Right lung (tissue), 5 donors: ENCODE data around the gene HOXB2. TPM values are rescaled to one million over a fixed set of nuclear protein-coding genes. Genes with fewer than 3 reads are reported as not detected.
A peak's percentile ranks its signal among the peaks of the same experiment; 100 is the strongest.

ENCODE experiments used
- DNase-seq, 2 donors: peaks; one replicate each; pipeline ENCODE4 v3.0.0-alpha.2; 2013
- polyA plus RNA-seq, 5 donors: library from polyadenylated mRNA; unstranded; fragments of 120-200 nt; gene quantifications; one replicate each; pipeline versions ENCODE4 v1.2.1 to v1.2.3, GENCODE V29; 2013; ENCODE audit warnings: inconsistent platforms in 1 of 5, low replicate concordance in 1 of 5; ENCODE audit not compliant: insufficient read length in 5 of 5, insufficient read depth in 1 of 5

Gene HOXB2
- polyA plus RNA-seq, 5 donors, result 25.8 to 37.5 (median 30.0) TPM

DNA sequence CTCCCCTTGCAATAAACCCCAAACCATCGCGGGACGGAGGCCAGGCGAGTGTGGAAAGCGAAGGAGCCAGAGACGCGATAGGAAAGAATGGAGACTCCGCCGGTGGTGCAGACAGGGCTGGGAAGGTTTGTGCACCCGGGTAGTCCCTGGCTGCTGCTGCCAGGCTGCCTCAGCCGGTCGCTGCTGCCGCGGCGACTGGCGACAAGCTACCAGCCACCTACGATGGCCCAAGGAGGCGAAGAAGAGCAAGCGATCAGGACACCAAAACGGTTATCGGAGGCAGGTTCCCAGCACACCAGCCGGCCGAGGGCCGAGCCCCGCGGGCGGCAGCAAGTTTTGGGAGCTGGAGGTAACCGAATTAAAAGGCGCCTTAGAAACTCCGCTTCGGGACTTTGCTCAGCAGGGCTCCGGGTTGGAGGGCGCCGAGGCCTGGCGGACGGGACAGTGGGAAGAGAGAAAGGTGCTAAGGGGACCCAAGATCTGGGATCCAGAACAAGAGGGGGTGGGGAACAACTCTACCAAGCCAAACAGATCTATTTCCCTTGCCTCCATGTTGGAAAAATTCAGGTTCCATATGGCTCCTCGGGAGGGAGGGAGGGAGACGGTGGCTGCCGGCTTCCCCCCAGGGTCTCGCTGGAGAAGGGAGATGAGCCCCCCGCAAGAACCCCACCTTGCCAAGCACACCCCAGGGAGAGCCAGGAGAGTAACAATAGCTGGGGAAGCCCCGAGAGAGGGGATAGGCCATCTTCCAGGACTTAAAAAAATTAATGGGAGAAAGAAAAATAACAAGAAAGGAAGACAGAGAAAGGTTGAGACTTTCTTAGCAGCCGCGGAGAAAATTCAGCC lies 9.7 kb upstream of the HOXB2 start:
- DNase-seq, result peak; percentile 20 to 36

DNA sequence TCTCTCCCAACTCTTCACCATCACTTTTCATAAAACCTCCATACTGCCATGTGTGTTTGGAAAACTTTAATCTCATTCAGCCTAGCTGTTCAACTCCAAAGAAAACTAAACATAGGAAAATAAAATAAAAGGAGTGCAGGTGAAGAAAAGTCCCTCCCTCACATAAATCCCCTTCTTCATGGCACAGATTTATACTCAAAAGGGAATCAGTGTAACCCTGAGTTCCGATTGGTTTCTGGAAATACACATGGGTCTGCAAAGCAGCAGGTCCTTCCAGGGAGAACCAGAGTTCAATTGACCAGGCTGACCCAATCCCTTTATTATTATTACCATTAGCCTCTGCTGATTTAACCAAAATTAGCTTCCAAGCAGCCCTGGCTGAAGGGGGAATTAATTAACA lies 8.9 kb upstream of the HOXB2 start:
- DNase-seq, result peak in 1 of 2 donors; percentile 33

DNA sequence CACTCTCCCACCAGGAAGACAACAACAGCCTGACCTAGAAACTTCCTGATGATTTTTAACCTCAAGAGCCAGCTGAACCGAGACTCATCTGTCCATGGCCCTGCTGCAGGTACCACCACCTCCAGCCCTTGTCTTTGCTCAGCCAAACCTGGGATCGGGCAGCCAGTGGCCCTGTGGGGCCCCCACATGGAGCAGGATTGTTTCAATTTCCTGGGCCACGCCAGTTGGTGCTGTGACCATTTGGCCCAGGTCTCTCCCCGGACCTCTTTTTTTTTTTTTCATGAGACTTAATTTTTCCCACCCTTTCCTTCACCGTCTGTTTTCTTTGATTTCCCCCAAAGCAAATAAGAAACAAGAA lies 8.3 kb upstream of the HOXB2 start:
- DNase-seq, result no peak

DNA sequence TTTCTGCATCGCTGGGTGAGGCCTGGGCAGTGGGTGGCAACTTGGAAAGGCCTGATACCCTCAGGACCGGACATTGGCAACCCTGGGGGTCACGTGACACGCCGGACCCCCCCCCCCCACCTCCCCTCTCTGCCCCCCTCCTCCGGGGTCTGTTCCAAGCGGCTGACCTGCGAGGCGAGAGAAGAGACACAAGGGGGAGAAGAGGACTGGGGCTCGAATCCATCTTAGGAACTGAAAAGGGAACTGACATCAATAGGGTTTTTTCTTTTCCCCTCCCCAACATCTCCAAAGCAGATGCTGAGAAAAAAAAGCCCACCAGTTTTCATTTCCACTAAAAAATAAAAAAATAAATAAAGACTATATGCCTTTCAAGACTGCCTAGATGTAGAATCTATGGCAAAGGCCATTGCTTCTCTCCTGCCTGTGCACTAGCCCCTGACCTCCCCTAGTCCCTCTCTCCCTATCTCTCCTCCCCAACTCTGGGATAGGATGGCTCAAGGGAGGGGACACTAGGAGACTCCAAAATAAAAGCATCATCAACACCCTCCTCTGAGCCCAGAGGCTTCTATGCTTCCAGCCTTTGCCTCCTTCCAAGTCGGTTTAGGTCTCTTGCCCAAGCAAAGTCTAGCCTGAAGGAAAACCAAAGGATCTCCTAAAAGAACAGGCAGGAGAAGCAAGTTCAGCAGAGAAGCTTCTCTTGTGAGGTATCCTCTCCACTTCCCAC lies 7.7 kb upstream of the HOXB2 start:
- peak; percentile 58 to 59 for DNase-seq

DNA sequence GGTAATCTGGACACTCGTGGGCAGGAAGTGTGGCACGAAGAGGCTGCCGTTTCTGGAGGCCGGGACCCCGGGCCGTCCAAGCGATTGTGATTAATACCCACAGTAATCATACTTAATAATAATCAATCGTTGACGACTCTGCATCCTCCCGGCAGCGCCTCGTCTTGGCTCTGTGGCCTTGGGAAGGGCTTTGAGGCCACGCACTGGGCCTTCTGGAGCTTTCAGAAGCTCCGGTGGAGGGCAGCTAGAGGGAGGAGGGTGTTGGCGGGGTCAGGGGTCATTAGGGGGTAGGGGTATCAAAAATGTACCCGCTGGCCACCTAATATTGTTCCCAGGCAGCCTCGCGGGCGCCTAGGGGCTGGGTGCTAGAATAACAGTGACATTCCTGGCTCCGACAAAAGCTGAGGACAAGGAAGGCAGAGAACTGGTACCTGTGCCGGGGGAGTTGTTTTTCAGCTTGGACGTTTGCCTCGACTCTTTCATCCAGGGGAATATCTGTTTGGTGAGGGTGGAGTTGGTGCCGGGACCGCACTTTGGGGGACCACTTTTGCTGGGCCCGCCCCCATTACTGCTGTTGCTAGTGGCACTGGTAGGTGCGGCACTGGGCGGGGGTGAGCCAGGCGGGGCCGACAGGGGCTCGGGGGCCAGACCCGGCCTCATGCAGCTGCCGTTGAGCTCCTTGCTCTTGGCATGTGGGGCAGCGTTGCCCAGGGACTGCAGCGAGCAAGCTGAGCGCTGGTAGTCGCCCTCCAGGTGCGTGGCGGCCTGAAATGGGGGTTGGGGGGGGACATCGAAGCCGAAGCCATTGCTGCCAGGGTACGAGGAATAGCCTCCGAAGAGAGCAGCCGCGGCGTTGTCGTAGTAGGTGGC lies 6.9 kb upstream of the HOXB2 start:
- peak in 1 of 2 donors; percentile 35 for DNase-seq

DNA sequence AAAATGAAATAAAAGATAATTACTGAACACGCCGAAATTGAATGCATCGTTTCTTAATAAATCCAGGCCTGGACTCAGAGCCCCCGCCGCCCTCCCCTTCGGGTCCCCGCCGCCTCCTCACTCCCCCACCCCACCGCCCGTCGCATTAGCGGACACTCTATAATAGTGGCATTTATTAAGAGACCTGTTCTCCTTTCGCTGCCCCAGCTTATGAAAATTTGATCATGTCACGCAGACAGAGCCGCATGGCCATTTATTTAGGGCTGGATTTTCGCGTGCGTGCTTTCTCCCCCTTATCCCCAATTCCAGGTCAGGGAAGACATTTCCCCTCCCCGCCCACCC lies 6.3 kb upstream of the HOXB2 start:
- DNase-seq, result peak; percentile 36 to 41

DNA sequence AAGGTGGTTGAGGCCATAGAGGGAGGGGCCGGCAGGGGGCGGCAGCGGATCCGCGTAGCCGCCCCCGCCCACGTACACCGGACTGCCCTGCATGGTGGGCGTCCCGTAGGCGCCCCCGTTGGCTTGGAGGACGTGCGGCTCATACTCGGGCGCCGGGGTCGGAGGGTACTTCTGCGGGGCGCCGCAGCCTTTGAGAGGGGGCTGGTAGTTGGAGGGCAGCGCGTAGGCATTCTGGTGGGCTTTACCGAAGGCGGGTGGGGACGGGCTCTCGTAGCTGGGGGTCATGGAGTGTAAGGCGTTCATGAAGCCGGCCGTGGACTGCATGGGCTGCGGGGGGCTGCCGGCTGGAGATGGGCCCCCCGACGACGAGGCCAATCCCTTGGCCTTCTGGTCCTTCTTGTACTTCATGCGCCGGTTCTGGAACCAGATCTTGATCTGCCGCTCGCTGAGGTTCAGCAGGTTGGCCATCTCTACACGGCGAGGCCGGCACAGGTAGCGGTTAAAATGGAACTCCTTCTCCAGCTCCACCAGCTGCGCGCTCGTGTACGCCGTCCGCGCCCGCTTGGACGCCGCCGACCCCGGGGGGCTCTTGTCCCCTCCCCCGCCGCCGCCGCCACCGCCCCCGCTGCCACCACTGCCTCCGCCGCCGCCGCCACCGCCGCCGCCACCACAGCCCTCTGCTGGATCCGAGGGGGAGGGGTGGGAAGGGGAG lies 5.7 kb upstream of the HOXB2 start:
- DNase-seq, result peak in 1 of 2 donors; percentile 36

DNA sequence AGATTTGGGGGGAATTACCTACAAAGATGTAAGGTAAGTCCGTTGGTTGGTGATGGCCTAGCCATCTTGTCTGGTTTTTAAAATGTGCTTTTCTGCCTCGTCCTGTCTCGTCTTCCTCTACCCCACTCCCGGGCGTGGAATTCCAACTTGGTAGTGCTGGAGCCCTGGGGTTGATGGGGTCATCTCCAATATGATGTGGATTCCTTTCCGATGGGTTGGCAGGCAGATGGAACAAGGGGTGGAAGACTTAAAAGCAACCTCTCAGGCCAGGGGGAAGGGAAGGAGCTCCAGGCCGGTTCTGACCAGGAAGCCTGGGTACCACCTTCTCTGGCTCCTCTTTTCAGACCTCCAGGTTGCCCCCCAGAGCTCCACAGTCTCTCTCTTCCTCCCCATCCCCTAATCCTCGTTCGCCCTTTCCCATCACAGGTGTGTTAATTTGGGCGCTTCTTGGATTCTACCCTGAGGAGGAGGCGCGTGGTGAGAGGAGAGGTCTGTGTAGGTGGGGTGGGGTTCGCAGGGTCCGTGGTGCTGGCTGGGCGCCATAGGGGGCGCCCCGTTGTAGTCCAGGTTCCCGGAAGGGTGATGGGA lies 5.1 kb upstream of the HOXB2 start:
- DNase-seq, result peak; percentile 26 to 33

DNA sequence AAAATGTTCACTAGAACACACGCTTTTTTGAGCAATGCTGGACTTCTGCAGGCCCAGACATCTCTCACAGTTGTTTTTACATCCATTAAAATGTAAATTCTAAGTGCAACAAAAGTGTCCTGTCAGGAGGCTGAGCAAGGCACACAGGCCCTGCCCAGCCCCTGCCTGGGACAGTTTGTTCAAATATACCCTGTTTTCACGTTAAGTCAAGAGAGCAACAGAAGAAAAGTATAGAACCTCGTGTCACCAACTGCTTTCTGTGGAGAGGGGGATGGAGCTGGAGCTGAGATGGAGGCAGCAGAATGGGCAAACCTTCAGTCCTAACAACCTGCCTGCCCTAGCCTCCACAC lies 4.3 kb upstream of the HOXB2 start:
- peak in 1 of 2 donors; percentile 18 for DNase-seq

DNA sequence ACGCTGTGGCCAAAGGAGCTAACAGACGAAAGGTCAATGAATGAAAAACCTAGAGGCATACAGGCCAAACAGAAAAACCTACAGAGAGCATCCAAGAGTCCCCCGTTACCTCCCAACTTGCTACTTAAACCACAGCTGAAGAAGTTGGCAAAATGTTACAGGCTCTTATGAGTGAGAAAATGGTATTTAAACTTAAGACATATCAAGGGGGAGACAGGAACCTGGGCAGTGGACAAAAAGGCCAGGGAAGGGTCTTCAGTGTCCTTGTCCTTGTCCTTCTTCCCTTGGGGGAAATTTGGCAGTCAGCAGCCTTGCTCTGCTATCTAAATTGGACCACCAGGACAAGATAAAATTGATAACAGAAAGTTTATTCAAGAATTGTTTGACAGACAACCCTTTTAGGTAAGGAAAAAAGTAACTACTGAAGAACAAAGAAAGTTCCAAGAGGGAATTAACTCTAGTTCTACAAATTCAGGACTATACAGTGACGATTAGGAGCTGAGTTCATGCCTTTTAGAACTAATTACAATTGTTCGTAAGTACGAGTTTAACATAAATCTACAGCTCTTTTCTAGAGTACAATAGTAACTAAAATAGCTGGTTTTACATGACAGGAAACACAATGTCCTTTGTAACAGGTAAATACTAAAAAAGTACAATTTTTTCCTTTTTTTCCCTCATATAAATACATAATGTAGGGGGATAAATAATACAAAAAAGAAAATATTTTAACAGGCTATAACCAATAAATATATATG lies 3.8 kb upstream of the HOXB2 start:
- DNase-seq, result no peak

DNA sequence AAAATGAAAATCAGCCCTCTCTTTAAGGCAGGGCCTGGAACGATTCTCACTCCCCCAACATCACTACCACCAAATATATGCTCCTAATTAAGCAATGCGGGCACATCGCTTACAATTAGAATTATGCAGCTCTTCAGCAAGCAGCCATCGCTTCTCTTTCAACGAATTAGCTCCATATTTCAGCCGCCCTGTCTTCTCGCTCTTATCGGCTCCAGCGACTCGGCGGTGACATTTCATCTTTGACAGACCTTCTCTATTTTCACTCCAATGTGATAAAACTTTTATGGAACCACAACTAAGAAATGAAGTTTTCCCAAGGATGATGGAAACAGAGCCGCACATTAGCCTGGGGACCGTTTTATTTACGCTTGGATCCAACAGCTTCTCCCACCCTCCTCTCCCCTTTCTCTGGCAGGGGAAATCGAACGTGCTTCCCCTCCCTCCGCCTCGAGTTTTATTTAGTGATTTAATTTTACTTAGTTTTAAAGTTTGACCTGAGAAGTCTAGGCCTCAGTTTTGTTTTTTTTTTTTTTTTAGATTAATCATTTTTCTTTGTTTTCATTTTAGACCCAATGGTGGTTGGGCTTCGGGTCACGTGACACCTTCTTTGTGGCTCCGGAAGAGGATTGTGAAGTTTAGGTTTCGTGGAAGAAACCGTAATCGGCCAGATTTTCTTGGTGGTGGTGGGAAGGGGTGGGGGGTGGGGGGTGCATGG lies 3.1 kb upstream of the HOXB2 start:
- DNase-seq, result peak; percentile 73 to 75

DNA sequence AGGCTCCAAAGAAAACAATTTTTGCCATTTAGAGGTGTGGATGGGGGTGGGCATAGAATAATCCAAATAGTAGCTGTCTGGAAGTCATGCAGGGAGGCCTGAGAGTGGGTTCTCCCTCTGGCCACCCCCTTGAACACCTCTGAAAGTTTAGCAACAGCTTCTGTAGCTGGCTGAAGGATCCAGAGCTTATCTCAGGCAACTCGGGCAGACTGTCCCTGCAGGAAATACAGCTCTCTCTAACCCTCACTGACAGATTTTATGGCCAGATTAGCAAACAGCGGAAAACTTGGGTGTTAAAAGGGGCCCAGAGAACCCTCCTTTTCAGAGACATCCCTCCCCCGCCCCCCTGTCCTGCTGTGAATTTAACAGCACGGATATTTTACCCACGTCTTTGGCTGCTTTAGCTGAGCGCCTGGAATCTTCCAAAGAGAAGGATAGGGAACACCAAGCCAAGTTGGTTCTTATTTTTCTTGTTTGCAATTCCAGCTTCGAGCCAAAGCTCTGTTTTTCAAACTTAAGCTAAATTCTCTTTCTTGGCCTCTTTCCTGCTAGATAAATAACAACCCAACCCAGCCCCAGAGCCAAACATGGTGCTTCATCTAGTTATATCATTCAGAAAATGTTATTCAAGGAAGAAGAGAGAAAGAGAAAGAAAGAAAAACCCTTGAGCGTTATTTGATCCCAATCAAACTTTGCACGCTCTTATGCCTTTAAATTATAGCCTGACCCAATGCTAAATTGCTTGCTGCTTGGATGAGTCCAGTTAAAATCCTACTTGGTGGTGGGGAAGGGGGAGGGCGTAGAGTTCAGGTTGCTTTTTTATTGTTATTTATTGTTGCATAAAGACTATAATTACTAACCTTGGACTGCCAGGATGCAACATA lies 2.3 kb upstream of the HOXB2 start:
- DNase-seq, result peak; percentile 84 to 88

DNA sequence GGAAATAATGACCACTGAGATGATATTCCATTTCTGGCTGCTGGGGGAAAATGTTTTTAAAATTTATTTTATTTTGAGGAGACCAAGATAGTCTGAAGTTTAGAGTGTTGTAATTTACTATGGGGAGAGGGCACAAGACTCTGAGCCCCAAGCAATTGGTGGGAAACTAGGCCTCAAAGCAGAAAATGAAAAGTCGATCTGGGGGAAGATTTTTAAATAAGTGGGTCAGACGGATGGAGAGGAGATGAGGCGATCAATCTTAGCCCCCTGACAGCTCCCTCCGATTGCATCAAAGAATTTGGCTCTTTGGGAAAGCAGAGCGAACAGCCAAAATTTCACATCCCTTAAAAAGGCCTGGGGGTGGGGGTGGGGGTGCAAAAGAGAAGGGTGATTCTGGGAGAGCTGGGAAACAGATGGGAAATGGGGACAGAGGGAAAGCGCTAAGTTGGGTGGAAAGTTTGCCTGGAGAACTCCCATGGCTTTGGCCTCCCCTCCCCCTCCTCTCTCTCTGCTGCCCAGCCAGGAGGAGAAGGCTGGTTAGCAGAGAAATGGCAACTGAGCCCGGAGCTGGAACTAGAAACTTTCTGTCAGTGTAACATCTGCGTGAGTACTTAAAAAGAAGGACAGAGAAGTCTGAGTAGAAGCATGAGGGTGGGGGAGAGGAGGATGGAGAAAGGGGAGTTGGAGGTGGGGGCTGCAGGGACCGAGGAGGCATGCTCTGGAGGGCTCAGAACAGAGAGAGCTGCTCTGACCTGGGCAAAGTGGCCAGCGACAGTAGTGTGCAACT lies 1.4 kb upstream of the HOXB2 start:
- DNase-seq, result peak in 1 of 2 donors; percentile 79

DNA sequence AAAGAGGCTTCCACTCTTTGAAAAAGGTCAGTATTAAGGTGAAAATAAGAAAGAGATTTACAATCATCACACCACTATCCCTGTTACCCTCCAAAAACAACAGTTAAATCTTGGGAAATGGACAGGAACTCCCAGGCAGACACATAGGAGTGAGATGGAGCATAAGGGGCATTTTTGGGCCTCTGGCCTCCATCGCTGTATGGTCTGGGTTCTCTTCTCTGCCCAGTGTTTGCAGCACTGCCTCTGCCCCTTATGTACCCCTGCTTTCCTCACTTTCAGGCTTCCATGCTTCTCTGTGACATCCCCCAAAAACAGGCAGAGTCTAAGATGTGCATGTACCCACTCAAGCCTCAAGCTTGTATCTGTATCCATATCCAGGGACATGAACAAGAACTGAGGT lies 630 bp upstream of the HOXB2 start:
- no peak for DNase-seq

DNA sequence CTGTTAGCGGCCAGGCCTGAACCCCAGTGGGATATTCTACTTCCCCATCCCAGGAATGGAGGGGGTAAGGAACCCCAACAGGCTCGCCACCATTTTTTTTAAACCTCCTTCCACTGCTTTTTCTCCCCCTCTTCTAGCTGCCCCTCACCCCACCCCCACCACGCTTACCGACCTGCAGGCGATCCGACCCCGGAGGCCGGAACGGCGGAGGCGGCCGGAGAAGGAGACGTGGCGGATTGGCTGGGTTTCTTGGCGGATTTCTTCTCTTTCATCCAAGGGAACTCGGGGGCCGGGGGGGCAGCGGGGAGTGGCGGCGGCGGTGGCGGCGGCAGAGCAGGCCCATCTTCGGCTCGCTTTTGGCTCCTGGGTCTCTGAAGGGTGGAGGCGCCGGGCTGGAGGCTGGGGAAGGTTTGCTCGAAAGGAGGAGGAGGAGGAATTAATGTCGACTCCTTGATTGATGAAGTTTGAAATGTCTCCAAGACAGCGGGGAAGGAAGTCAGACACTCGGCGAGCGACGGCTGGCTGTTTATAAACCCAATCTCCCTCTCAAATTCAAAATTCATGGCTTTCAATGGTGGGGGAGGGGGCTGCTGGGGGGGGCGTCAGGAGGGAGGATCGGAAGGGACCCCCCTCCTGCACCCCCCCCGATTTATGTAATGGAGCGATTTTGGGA lies 424 bp downstream of the HOXB2 start:
- DNase-seq, result peak; percentile 88 to 89

DNA sequence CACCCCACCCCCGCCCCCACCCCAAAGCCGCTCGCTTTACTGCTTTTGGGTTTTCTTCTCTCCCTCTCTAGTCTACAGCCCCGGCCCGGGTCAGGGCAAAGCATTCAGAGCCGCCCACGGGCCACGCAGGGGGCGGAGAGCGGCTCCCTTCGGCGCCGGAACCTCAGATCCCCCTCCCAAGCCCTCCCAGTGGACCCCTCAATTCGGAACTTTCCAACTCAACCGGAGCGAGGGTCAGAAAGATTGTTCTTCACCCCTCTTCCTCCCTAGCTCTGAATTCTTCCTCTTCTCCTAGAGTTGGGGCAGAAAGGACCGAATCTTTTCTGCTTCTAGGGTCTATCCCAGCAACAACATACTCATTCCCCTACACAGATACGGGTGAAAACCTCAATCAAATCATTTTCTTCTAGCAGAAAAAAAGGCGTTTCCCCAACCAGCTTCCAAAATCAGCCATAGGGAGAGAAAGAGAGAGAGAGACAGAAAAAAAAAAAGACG lies 1.0 kb downstream of the HOXB2 start:
- DNase-seq, result no peak
